NCI-H128 (cell line): ENCODE measurements around the gene MSH5.

Experiments
- DNase-seq: peaks from one replicate; lab custom pipeline; 2025; ENCODE audit not compliant: unreplicated experiment; lab: John Stamatoyannopoulos, UW

The MSH5 gene

GRCh38 chr6:31712296-31712695 is 27.5 kb upstream of the MSH5 start:
- no peak for DNase-seq

GRCh38 chr6:31713465-31713864 is 26.3 kb upstream of the MSH5 start:
- no peak for DNase-seq

GRCh38 chr6:31713991-31714684 is 25.7 kb upstream of the MSH5 start:
- no peak for DNase-seq

- no peak for DNase-seq
Measured at GRCh38 chr6:31715022-31715958, 24.5 kb upstream of the MSH5 start, which contains the start of gene LY6G6D. Gene LY6G6D, plus strand, starts transcription at chr6:31715348. Its CDS starts 8 bp downstream, at chr6:31715356.

- no peak for DNase-seq
Measured at GRCh38 chr6:31717499-31718222, 22.1 kb upstream of the MSH5 start.

GRCh38 chr6:31718265-31718664 is 21.5 kb upstream of the MSH5 start:
- no peak for DNase-seq

GRCh38 chr6:31719001-31719400 is 20.8 kb upstream of the MSH5 start:
- no peak for DNase-seq

- no peak for DNase-seq
Measured at GRCh38 chr6:31720196-31720770, 19.5 kb upstream of the MSH5 start.

- DNase-seq = no peak
Measured at GRCh38 chr6:31721351-31722020, 18.3 kb upstream of the MSH5 start, which contains the start of gene LY6G6C. Gene LY6G6C, minus strand, starts transcription at chr6:31721746. Its CDS starts 67 bp downstream, at chr6:31721679.

GRCh38 chr6:31722173-31722572 is 17.6 kb upstream of the MSH5 start:
- no peak for DNase-seq

GRCh38 chr6:31723245-31723979 is 16.4 kb upstream of the MSH5 start, which contains the start of gene MPIG6B:
Gene MPIG6B, plus strand, starts transcription at chr6:31723373. Its CDS starts 11 bp downstream, at chr6:31723384.
- no peak for DNase-seq

- DNase-seq = no peak
Measured at GRCh38 chr6:31723980-31724691, 15.7 kb upstream of the MSH5 start.

GRCh38 chr6:31725502-31726350 is 14.1 kb upstream of the MSH5 start:
- DNase-seq = no peak

- no peak for DNase-seq
Measured at GRCh38 chr6:31727034-31727716, 12.6 kb upstream of the MSH5 start.

GRCh38 chr6:31727717-31728671 is 11.8 kb upstream of the MSH5 start:
- no peak for DNase-seq

- DNase-seq = no peak
Measured at GRCh38 chr6:31728767-31729514, 10.9 kb upstream of the MSH5 start, which contains the start of gene DDAH2. Gene DDAH2, minus strand, starts transcription at chr6:31729299. Its CDS starts 138 bp downstream, at chr6:31729161.
